HG02763 (cell line): ENCODE results near the gene ZC3H8.
A peak's percentile ranks its signal among the peaks of the same experiment; 100 is the strongest.
"Not testable (repeated sequence)": the region's sequence is repeated elsewhere in the genome, so short reads cannot be mapped to it uniquely, and the experiment has no call there.

Source experiments
- ATAC-seq: cut with Tn5 transposase; IDR thresholded peaks from one replicate; pipeline ENCODE4 v1.9.1; 2021; ENCODE audit warnings: mild to moderate bottlenecking, moderate library complexity; ENCODE audit not compliant: unreplicated experiment

The ZC3H8 gene

GRCh38 chr2:112260295-112260625 lies 5.4 kb upstream of the ZC3H8 start:
- ATAC-seq: no peak

GRCh38 chr2:112259509-112260294 lies 4.9 kb upstream of the ZC3H8 start:
- peak; percentile 32 for ATAC-seq

DNA sequence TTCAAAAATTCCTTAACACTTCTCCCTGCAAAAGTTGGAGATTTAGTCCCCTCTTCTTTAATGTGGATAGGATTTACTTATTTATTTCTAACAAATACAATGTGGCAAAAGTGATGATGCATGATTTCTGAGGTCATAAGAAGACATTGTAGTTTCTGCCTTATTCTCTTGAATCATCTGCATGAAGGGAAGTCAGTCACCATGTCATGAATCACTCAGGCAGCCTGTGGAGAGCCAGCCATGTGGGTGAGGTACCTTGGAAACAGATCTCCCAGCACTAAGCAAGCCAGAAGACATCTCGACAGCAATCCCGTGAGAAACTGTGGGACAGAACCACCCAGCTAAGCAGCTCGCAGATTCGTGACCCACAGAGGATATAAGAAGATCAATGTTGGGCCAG lies 2.7 kb upstream of the ZC3H8 start:
- ATAC-seq: no peak

GRCh38 chr2:112256654-112257053 lies 1.8 kb upstream of the ZC3H8 start:
- ATAC-seq: no peak

DNA sequence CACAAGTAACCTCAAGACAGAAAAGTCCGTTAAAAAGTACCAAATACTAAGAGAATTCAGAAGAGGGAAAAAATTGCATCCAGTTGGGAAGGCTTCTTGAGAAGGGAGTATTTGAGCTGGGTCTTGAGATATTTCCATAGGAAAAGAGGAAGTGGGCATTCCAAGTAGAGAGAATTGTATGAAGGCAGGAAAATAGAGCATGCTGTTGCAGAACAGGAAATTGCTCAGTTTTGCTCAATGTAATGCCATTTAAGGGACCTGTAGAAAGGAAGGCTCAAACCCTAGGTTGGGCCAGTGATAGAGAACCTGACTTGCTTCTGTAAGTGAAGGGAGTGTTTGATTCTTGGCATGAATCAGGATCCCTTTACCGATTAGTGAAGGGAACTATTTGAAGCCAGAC lies 1.0 kb upstream of the ZC3H8 start:
- no peak for ATAC-seq

- ATAC-seq: no peak
These were observed 1.5 kb downstream of the ZC3H8 start for GRCh38 chr2:112253261-112253815.

GRCh38 chr2:112251271-112251670 lies 3.6 kb downstream of the ZC3H8 start:
- ATAC-seq: no peak

DNA sequence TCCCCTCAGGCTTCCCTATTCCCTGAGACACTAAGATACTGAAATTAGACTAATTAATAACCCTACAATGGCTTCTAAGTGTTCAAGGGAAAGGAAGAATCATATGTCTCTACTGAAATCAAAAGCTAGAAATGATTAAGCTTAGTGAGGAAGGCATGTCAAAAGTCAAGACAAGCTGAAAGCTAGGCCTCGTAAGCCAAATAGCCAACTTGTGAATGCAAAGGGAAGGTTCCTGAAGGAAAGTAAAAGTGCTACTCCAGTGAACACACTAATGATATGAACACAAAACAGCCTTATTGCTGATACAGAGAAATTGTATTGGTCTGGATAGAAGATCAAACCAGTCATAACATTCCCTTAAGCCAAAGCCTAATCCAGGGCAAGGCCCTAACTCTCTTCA lies 10.0 kb downstream of the ZC3H8 start:
- ATAC-seq: no peak

DNA sequence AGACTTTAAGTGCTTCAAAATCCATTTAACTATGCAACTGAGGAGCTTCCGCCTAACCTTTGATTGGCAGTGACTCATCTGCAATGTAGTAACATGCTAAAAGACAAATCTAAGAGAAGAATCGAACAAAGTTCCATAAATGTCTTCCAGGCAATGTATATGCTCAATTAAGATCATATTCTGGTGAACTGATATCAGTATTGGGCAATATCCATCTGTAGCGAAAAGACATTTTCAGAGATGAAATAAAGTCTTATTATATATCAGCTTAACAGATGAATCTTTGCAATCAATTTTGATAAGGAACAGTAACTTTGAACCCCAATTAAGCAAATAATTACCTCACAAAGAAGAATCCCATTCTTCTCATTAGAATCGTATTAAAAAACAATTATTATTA lies 11.6 kb downstream of the ZC3H8 start:
- ATAC-seq: no peak

- ATAC-seq: no peak
These were observed 12.5 kb downstream of the ZC3H8 start for GRCh38 chr2:112242384-112242783.

GRCh38 chr2:112239862-112240261 lies 15.0 kb downstream of the ZC3H8 start:
- ATAC-seq: no peak

- no peak for ATAC-seq
These were observed 24.5 kb downstream of the ZC3H8 start for GRCh38 chr2:112230371-112230770.

GRCh38 chr2:112229348-112229747 lies 25.5 kb downstream of the ZC3H8 start:
- ATAC-seq: no peak

DNA sequence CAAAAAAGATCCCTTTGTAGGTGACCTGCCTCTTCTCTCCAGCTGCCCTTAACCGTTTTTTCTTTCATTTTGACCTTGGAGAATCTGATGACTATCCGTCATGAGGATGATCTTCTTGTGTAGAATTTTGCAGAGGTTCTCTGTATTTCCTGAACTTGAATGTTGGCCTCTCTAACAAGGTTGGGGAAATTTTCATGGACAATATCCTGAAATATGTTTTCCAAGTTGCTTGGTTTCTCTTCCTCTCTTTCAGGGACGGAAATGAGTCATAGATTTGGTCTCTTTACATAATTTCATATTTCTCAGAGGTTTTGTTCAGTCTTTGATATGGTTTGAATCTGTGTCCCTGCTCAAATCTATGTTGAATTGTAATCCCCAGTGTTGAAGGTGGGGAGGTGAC lies 34.0 kb downstream of the ZC3H8 start:
- ATAC-seq: no peak

DNA sequence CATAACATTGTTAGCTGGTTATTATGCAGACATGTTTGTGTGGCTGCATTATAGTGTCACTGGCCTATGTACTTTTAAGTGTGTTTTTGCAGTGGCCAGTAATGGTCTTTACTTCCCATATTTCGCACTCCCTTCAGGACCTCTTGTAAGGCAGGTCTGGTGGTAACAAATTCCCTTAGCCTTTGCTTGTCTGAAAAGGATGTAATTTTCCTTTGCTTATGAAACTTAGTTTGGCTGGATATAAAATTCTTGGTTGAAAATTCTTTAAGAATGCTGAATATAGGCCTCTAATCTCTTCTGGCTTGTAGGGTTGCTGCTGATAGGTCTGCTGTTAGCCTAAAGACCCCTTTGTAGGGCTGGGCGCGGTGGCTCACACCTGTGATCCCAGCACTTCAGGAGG lies 34.7 kb downstream of the ZC3H8 start:
- ATAC-seq: no peak

DNA sequence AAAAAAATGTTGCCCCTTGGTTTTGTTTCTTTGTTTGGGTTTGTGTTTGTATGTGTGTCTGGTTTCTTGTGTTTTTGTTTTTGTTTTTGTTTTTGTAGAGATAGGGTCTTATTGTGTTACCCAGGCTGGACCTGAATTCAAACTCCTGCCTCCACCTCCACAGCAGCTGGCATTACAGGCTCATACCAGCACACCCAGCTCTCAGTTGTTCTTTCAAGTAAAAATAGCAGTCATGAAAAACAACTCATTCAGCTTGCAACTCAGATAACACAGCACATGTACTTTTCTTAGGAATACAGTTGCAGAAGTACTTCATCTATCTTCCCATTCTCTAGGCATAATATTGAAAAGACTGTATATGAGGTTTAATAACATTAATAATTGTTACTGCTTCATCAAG lies 37.0 kb downstream of the ZC3H8 start:
- ATAC-seq: no peak

GRCh38 chr2:112216167-112216566 lies 38.7 kb downstream of the ZC3H8 start:
- ATAC-seq: no peak

- ATAC-seq: not testable (repeated sequence)
These were observed 46.9 kb downstream of the ZC3H8 start for GRCh38 chr2:112207905-112208304.

DNA sequence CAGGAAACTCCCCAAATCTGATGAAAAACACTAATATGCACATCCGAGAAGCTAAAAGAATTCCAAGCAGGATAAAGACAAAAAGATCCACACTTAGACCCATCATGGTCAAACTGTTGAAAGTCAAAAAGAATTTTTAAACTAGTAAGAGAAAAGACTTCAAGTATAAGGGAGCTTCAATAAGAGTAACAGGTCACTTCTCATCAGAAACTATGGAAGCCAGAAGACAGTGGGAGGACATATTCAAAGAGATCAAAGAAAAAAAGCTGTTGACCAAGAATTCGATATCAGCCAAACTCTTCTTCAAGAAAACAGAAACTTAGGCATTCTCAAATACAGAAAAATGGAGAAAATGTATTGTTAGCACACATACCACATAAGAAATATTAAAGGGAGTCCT lies 50.4 kb downstream of the ZC3H8 start:
- ATAC-seq: no peak

DNA sequence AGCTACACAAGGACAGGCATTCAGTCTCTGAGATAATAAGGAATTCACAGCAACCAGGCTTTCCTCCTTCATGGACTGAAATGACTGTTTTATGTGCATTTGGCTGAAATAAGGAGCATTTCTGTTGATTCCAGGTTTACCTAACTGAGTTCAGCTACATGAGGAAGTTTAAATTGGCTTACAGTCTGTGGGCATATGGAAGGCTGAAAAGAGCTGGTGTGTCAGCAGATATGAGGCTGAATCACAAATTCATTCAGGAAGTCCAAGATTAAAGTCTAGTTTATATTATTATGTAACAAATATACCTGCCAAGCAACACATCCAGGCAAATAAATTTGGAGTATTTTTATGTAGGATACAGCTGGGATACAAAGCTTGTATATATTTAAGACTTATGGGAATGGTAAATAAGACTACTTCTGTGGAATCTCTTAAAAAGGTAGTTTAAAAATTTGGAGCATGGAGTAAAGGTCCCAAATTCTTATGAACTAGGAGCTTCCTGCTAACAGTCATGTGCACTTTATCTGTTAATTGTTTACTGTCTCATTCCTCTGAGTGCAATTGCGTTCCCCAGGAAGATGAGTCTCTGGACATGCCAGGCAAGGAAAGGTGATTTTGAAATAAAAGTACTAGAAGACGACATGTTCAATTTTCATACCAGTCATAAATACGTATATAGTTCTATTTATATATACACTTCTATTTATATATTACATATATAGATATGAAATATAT lies 53.0 kb downstream of the ZC3H8 start:
- ATAC-seq: no peak

DNA sequence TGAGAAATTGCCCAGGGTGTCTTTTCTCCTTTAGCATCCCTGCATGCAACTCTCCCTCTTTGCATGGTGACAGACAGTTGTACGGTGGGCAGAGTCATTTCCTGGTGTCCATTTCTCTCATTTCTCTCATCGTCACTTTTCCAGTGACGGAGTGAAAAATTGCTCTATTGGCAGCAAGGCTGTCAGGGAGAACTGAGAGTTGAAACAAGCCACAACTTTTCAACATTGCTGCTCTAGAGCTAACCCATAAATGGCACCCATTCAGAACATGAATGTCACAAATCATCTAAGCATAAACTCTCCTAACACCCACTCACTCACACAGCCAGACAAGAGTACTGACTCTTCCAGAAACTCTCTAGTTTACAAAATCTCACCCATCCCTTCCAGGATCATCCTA lies 55.7 kb downstream of the ZC3H8 start:
- ATAC-seq: no peak

GRCh38 chr2:112198780-112199179 lies 56.1 kb downstream of the ZC3H8 start:
- ATAC-seq: no peak
